Cardiac fibroblast (primary cell): ENCODE results near the gene SH3BP4.

ENCODE experiments used
- DNase-seq, 2 donors: peaks; one replicate each; pipeline versions ENCODE4 v3.0.0 to v3.0.0-alpha.2; 2010; ENCODE audit warnings: low read depth in 2 of 2
- H3K4me3 ChIP-seq, 2 donors: replicated peaks in 1 of 2; 1 replicate in 1 of 2; 2 replicates in 1 of 2; pipeline ENCODE4 v1.5.1; 2011; ENCODE audit warnings: low read depth in 2 of 2, low read length in 2 of 2, mild to moderate bottlenecking in 2 of 2, moderate library complexity in 1 of 2
- TF ChIP-seq, protein P1 (sequence below): IDR thresholded peaks from one replicate; pipeline ENCODE4 v1.5.1; 2011; ENCODE audit warnings: low read depth, mild to moderate bottlenecking, low read length, inconsistent platforms

SH3BP4 gene

DNA sequence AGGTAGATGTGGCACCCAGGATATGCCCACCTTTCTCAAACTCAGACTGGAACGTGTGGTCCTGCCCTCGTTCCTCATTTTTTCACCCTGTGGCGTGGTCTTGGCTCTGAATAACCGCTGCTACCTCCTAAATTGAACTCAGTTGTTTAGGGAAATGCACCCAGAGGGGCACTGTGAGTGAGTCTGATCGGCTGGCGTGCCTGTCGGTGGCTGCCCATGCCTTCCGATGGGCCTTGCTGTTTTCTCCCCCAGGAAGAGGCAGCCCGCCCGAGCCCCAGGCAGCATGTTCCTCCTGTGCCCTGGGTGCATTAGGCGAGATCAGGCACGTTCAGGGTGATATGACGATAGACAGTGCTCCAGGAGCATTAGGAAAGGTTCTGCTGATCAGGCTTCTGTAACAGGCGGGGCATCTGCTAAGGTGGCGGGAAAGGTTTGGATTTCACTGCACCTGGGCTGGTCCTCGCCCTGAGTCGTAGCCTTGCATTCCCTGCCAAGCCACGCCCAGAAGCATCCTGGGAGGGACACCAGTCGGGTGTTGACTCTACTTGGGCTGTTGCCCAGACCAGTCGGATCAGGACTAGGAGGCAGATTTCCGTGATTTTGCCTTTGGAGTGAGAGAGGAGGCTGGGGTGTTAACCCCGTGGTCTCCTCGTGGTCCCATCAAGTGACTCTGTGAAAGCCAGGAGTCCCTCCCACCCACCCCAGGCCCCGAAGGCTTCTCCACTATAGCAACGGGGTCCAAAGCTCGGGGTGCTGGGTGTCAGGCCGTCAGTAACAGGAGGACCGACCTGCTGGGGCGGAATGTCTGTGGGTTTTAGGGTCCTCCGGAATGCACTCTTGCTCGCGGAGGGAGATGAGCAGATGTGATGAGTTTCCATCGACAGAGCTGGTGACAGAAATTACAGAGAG, 75.1 kb downstream of the SH3BP4 start:
- no peak overlapping the region for H3K4me3 ChIP-seq
- TF ChIP-seq, protein P1, sequence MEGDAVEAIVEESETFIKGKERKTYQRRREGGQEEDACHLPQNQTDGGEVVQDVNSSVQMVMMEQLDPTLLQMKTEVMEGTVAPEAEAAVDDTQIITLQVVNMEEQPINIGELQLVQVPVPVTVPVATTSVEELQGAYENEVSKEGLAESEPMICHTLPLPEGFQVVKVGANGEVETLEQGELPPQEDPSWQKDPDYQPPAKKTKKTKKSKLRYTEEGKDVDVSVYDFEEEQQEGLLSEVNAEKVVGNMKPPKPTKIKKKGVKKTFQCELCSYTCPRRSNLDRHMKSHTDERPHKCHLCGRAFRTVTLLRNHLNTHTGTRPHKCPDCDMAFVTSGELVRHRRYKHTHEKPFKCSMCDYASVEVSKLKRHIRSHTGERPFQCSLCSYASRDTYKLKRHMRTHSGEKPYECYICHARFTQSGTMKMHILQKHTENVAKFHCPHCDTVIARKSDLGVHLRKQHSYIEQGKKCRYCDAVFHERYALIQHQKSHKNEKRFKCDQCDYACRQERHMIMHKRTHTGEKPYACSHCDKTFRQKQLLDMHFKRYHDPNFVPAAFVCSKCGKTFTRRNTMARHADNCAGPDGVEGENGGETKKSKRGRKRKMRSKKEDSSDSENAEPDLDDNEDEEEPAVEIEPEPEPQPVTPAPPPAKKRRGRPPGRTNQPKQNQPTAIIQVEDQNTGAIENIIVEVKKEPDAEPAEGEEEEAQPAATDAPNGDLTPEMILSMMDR = no peak
- peak; percentile 68 to 69 for DNase-seq

DNA sequence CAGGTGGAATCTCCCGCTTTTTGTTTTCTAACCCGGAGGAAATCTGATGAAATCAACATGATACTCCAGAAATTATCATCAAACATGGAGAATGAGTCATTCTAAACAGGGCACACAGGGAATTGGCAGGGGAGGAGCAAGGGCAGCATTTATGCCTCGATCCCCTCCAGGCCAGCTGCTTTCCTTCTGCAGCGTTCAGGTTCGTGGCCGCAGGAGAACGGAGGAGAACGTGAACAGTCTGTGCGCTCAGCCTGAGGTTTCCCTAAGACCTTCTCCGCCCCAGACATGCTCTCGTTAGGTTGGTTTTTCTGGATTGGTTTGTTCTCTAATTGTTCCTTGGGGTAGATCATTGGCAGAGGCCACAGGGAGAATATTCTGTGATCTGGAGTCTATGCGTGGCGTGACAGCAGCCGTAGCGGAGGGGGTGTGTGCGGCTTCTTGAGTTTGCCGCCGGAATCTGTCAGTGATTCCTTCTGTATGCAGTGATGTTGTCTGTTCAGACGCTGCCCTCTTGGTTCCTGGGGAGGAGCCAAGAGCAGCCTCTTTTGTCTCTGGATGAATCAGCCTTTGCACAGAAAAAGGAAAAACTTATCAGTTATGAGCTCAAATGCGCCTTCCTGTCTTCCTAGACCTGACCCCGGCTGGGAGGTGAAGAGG, 75.9 kb downstream of the SH3BP4 start:
- DNase-seq = peak; percentile 54 to 82
- peak overlapping the region in 1 of 2 donors; percentile 9 for H3K4me3 ChIP-seq
- TF ChIP-seq, protein P1 = no peak

DNA sequence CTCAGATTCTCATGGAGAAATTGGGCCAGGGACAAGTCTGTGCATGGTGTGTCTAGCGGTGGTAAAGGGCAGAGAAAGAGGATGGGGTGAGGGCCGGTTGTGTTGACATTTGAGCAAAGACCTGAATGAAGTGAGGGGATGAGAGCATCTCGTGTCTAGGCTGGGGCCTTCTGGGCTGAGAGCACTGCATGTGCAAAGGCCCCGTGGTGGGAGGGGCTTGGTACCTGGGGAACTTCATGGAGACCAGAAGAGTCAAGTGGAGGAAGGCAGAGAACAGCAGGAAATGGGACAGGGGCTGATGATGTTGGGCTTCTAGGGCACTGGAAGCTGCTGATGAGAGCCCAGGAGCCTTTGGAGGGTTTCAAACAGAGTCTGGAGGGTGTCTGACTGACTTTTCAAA, 76.8 kb downstream of the SH3BP4 start:
- TF ChIP-seq, protein P1 = no peak
- no peak for DNase-seq
- H3K4me3 ChIP-seq = no peak overlapping the region

DNA sequence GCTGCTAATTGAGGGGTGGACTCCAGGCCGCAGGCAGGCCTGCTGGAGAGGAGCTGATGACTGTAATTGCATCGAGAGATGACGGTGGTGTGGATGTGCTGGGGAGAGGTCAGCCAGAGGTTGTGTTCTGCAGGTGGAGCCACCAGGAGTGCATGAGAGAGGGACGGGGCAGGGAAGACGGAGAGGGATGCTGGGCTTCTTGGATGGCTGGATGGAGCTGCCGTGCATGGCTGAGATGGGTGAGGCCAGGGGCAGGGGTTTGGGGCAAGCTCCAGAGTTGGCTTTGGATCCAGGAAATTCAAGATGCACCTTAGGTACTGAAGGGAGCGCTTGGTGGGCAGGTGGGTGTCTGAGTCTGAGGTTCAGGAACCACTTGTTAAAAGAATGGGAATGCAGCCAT, 77.2 kb downstream of the SH3BP4 start:
- H3K4me3 ChIP-seq = no peak overlapping the region
- TF ChIP-seq, protein P1 = no peak
- DNase-seq = no peak

DNA sequence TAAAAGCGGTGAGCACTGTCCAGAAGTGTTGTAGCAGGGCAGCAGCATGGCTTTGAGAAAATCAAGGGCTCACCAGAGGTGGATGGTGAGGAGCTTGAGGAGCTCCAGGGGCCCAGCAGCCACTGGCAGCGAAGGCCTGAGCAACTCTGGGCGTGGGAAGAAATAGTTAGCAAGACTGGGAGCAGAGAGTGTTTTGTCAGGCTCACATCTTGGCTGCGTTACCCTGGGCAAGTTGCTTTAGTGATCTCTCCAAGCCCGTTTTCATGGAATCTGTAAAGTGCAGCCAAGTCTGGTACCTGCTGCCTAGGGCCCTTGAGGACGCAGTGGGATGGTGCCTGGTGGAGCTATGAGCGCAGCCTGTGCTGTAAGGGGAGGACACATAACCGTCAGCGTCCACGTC, 78.3 kb downstream of the SH3BP4 start:
- no peak for DNase-seq
- TF ChIP-seq, protein P1 = no peak
- H3K4me3 ChIP-seq = no peak overlapping the region

DNA sequence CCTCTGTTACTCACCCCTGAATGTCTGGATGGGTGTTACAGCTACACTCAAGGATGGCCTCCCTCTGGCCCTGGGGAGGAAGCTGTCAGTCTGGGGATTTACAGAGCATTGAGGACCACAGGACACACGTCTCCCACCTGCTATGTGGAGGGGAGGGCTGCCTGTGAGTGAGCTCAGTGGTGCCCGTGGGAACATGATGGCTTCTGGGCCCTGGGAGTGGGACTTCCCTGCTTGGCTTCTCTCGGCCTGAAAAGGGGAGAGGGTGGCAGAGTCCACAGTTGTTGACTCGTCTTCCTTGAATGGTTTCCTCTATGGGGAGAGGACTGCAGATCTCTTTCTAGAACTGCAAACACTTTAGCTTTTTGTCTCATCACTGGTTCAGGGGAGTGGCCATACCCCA, 79.1 kb downstream of the SH3BP4 start:
- no peak overlapping the region for H3K4me3 ChIP-seq
- no peak for DNase-seq
- TF ChIP-seq, protein P1 = no peak
